H1 (cell line): ENCODE measurements around the gene LAMC1. TPM values are rescaled to one million over a fixed set of nuclear protein-coding genes. Genes with fewer than 3 reads are reported as not detected.

Experiments
- polyA plus RNA-seq, 7 experiments: library from polyadenylated mRNA; depleted of rRNA in 3 of 7; stranded (reverse) in 5 of 7; unstranded in 2 of 7; fragments of >200 nt in 5 of 7; fragments of 200-250 nt in 2 of 7; gene quantifications; 1 replicate in 5 of 7; 2 replicates in 1 of 7; 4 replicates in 1 of 7; pipeline versions ENCODE4 v1.2.1 to v1.2.3, GENCODE V29; 2011 to 2013; ENCODE audit warnings: missing spikeins in 2 of 7, mixed read lengths in 2 of 7
- total RNA-seq: library from RNA; stranded (reverse); fragmentation: NEBNext Ultra II Directional; extraction: Animal tissue kit (Norgen Biotek cat#: 25700); gene quantifications from 2 replicates; pipeline ENCODE4 v1.2.1, GENCODE V29; 2021
- TF ChIP-seq, protein P1 (sequence below): fragments of 300-600 bp; sonication (generic); IDR thresholded peaks from 2 replicates; pipeline ENCODE4 v1.7.1; 2012; ENCODE audit warnings: low read length, moderate library complexity, mild to moderate bottlenecking, inconsistent platforms; ENCODE audit not compliant: insufficient replicate concordance

Gene LAMC1
- total and polyA plus RNA-seq, 2 of the 8 experiments (the other 6 are each of a cell fraction or from before 2014, with no cell fraction given) = 47.6 to 90.3 TPM

DNA sequence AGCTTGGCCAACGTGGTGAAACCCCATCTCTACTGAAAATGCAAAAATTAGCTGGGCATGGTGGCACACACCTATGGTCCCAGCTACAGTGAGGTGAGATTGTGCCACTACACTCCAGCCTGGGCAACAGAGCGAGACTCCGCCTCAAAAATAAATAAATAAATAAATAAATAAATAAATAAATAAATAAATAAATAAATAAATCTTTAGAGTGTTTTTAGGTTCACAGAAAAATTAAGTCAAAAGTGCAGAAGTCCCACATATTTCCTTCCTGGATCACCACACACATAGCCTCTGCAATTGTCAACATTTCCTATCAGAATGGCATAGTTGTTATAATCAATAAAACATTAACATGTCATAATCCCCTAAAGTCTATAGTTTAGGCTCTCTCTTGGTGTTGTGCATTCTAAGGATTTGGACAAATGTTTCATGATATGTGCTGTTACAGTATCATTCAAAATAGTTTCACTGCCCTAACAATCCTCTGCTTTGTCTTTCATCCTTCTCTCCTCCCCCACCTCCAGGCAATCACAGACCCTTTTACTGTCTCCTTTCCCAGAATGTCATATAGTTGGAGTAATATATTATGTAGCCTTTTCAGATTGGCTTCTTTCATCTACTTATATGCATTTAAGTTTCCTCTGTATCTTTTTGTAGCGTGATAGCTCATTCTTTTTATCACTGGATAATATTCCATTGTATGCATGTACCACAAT lies 58.3 kb downstream of the LAMC1 start (continued):
- TF ChIP-seq, protein P1, sequence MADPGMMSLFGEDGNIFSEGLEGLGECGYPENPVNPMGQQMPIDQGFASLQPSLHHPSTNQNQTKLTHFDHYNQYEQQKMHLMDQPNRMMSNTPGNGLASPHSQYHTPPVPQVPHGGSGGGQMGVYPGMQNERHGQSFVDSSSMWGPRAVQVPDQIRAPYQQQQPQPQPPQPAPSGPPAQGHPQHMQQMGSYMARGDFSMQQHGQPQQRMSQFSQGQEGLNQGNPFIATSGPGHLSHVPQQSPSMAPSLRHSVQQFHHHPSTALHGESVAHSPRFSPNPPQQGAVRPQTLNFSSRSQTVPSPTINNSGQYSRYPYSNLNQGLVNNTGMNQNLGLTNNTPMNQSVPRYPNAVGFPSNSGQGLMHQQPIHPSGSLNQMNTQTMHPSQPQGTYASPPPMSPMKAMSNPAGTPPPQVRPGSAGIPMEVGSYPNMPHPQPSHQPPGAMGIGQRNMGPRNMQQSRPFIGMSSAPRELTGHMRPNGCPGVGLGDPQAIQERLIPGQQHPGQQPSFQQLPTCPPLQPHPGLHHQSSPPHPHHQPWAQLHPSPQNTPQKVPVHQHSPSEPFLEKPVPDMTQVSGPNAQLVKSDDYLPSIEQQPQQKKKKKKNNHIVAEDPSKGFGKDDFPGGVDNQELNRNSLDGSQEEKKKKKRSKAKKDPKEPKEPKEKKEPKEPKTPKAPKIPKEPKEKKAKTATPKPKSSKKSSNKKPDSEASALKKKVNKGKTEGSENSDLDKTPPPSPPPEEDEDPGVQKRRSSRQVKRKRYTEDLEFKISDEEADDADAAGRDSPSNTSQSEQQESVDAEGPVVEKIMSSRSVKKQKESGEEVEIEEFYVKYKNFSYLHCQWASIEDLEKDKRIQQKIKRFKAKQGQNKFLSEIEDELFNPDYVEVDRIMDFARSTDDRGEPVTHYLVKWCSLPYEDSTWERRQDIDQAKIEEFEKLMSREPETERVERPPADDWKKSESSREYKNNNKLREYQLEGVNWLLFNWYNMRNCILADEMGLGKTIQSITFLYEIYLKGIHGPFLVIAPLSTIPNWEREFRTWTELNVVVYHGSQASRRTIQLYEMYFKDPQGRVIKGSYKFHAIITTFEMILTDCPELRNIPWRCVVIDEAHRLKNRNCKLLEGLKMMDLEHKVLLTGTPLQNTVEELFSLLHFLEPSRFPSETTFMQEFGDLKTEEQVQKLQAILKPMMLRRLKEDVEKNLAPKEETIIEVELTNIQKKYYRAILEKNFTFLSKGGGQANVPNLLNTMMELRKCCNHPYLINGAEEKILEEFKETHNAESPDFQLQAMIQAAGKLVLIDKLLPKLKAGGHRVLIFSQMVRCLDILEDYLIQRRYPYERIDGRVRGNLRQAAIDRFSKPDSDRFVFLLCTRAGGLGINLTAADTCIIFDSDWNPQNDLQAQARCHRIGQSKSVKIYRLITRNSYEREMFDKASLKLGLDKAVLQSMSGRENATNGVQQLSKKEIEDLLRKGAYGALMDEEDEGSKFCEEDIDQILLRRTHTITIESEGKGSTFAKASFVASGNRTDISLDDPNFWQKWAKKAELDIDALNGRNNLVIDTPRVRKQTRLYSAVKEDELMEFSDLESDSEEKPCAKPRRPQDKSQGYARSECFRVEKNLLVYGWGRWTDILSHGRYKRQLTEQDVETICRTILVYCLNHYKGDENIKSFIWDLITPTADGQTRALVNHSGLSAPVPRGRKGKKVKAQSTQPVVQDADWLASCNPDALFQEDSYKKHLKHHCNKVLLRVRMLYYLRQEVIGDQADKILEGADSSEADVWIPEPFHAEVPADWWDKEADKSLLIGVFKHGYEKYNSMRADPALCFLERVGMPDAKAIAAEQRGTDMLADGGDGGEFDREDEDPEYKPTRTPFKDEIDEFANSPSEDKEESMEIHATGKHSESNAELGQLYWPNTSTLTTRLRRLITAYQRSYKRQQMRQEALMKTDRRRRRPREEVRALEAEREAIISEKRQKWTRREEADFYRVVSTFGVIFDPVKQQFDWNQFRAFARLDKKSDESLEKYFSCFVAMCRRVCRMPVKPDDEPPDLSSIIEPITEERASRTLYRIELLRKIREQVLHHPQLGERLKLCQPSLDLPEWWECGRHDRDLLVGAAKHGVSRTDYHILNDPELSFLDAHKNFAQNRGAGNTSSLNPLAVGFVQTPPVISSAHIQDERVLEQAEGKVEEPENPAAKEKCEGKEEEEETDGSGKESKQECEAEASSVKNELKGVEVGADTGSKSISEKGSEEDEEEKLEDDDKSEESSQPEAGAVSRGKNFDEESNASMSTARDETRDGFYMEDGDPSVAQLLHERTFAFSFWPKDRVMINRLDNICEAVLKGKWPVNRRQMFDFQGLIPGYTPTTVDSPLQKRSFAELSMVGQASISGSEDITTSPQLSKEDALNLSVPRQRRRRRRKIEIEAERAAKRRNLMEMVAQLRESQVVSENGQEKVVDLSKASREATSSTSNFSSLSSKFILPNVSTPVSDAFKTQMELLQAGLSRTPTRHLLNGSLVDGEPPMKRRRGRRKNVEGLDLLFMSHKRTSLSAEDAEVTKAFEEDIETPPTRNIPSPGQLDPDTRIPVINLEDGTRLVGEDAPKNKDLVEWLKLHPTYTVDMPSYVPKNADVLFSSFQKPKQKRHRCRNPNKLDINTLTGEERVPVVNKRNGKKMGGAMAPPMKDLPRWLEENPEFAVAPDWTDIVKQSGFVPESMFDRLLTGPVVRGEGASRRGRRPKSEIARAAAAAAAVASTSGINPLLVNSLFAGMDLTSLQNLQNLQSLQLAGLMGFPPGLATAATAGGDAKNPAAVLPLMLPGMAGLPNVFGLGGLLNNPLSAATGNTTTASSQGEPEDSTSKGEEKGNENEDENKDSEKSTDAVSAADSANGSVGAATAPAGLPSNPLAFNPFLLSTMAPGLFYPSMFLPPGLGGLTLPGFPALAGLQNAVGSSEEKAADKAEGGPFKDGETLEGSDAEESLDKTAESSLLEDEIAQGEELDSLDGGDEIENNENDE = no peak
- TF ChIP-seq, all 59 proteins: peak for 0
